ENCODE data around the gene UGGT2.

- no peak for TF ChIP-seq CTCF (IDR thresholded peaks at IDR 0.05; ENCODE audit: low read length)
- TF ChIP-seq EZH2 (IDR thresholded peaks at IDR 0.05; ENCODE audit: borderline replicate concordance, low read length) = no peak
Measured at GRCh38 chr13:96089139-96089538, 35.9 kb upstream of the UGGT2 start.

All from OCI-LY1 (cell line).